IMR-90 (cell line): ENCODE results near the gene ONECUT2. TPM values are rescaled to one million over a fixed set of nuclear protein-coding genes. Genes with fewer than 3 reads are reported as not detected.

ENCODE experiments used
- ATAC-seq: fragments of 200-7000 bp; cut with Tn5 transposase; 2 replicates; pipeline ENCODE4 v1.9.1; 2020; ENCODE audit warnings: low read depth, mild to moderate bottlenecking, moderate library complexity
- BruUV-seq: library from RNA; stranded (reverse); fragments of 400-500 nt; replicated peaks from 2 replicates; lab custom pipeline; 2021; lab: Mats Ljungman, UMichigan
- CTCF ChIA-PET: fragments of 300-600 bp; formaldehyde crosslinking; extraction: SDS; loops from one replicate; lab custom pipeline; 2021; ENCODE audit warnings: antibody characterized with exemption; lab: Yijun Ruan, JAX
- POLR2A ChIA-PET: fragments of 300-600 bp; sonication (Branson Sonifier 250); formaldehyde crosslinking; loops from one replicate; lab custom pipeline; 2022; ENCODE audit warnings: antibody characterized with exemption; ENCODE audit not compliant: unreplicated experiment; lab: Charles Lee
- DNase-seq: peaks from one replicate; pipeline ENCODE4 v3.0.0; 2013
- H2AFZ ChIP-seq: replicated peaks from 2 replicates; pipeline ENCODE3; 2013; ENCODE audit warnings: low read length, mild to moderate bottlenecking; ENCODE audit not compliant: poor library complexity
- H2AK5ac ChIP-seq: 2 replicates; pipeline ENCODE4 v1.6.1; 2013; ENCODE audit warnings: low read depth, low read length, inconsistent platforms
- H2AK9ac ChIP-seq: replicated peaks from 2 replicates; pipeline ENCODE3; 2013; ENCODE audit warnings: mild to moderate bottlenecking, low read depth, low read length, moderate library complexity; ENCODE audit not compliant: poor library complexity
- H2BK120ac ChIP-seq: 2 replicates; pipeline ENCODE4 v1.6.1; 2013; ENCODE audit warnings: low read depth, low read length, inconsistent platforms
- H2BK15ac ChIP-seq: 3 replicates; pipeline ENCODE4 v1.6.1; 2013; ENCODE audit warnings: low read depth, low read length, inconsistent platforms
- H2BK20ac ChIP-seq: 2 replicates; pipeline ENCODE4 v1.6.1; 2013; ENCODE audit warnings: low read depth, mild to moderate bottlenecking, inconsistent platforms, low read length, moderate library complexity
- H2BK5ac ChIP-seq: 2 replicates; pipeline ENCODE4 v1.6.1; 2013; ENCODE audit warnings: mild to moderate bottlenecking, low read depth, low read length, inconsistent platforms; ENCODE audit not compliant: poor library complexity, severe bottlenecking
- H3K14ac ChIP-seq: replicated peaks from 2 replicates; pipeline ENCODE4 v1.6.1; 2013; ENCODE audit warnings: low read depth, low read length, inconsistent platforms
- H3K18ac ChIP-seq: 2 replicates; pipeline ENCODE4 v1.6.1; 2013; ENCODE audit warnings: low read depth, low read length, control low read depth
- H3K23ac ChIP-seq: 2 replicates; pipeline ENCODE4 v1.6.1; 2013; ENCODE audit warnings: low read depth, low read length, inconsistent platforms
- H3K27ac ChIP-seq: 2 replicates; pipeline ENCODE4 v1.5.1; 2013; ENCODE audit warnings: mild to moderate bottlenecking, control low read depth, low read length; ENCODE audit not compliant: insufficient read depth
- H3K27me3 ChIP-seq: 2 replicates; pipeline ENCODE4 v1.6.1; 2013; ENCODE audit warnings: low read length; ENCODE audit not compliant: control insufficient read depth, insufficient read depth
- H3K36me3 ChIP-seq: 2 replicates; pipeline ENCODE4 v1.6.1; 2013; ENCODE audit warnings: low read length, mixed read lengths; ENCODE audit not compliant: control insufficient read depth, insufficient read depth
- H3K4ac ChIP-seq: 2 replicates; pipeline ENCODE4 v1.6.1; 2013; ENCODE audit warnings: low read depth, low read length, inconsistent platforms
- H3K4me1 ChIP-seq: 2 replicates; pipeline ENCODE4 v1.6.1; 2013; ENCODE audit warnings: low read length, mixed read lengths; ENCODE audit not compliant: control insufficient read depth, insufficient read depth
- H3K4me2 ChIP-seq: 2 replicates; pipeline ENCODE4 v1.6.1; 2013; ENCODE audit warnings: low read depth, mild to moderate bottlenecking, control low read depth, low read length, moderate library complexity
- H3K4me3 ChIP-seq: 2 replicates; pipeline ENCODE4 v1.5.1; 2013; ENCODE audit warnings: low read depth, mild to moderate bottlenecking, control low read depth, low read length, moderate library complexity; ENCODE audit not compliant: insufficient read depth
- H3K56ac ChIP-seq: 2 replicates; pipeline ENCODE4 v1.6.1; 2013; ENCODE audit warnings: low read length, inconsistent platforms; ENCODE audit not compliant: insufficient read depth; ENCODE audit errors: extremely low read depth
- H3K79me1 ChIP-seq, 2 experiments: 2 replicates each; pipeline ENCODE4 v1.6.1; 2013; ENCODE audit warnings: low read length in 2 of 2, inconsistent platforms in 1 of 2, low read depth in 1 of 2
- H3K9ac ChIP-seq: 2 replicates; pipeline ENCODE4 v1.6.1; 2013; ENCODE audit warnings: low read depth, low read length, control low read depth
- H3K9me1 ChIP-seq: 2 replicates; pipeline ENCODE4 v1.6.1; 2013; ENCODE audit warnings: low read length, inconsistent platforms; ENCODE audit not compliant: insufficient read depth
- H3K9me3 ChIP-seq: 2 replicates; pipeline ENCODE4 v1.6.1; 2013; ENCODE audit warnings: low read length; ENCODE audit not compliant: control insufficient read depth, insufficient read depth
- H4K20me1 ChIP-seq: 2 replicates; pipeline ENCODE4 v1.6.1; 2013; ENCODE audit warnings: low read length, inconsistent platforms; ENCODE audit not compliant: insufficient read depth
- H4K5ac ChIP-seq: 2 replicates; pipeline ENCODE4 v1.6.1; 2013; ENCODE audit warnings: mild to moderate bottlenecking, low read depth, low read length, control low read depth
- H4K8ac ChIP-seq, 2 experiments: 2 replicates each; pipeline ENCODE4 v1.6.1; 2013; ENCODE audit warnings: low read depth in 2 of 2, low read length in 2 of 2, control low read depth in 1 of 2, inconsistent platforms in 1 of 2
- H4K91ac ChIP-seq: 2 replicates; pipeline ENCODE4 v1.6.1; 2013; ENCODE audit warnings: low read depth, low read length, inconsistent platforms; ENCODE audit not compliant: insufficient read depth
- BHLHE40 ChIP-seq: fragments of 150-350 bp; IDR thresholded peaks from 2 replicates; pipeline ENCODE4 v1.6.1; 2016; ENCODE audit warnings: mild to moderate bottlenecking, low read depth, low read length
- CEBPB ChIP-seq: IDR thresholded peaks from 2 replicates; pipeline ENCODE4 v1.6.1; 2012; ENCODE audit warnings: low read depth, low read length, improper control_type of control experiment
- CHD1 ChIP-seq: IDR thresholded peaks from 2 replicates; pipeline ENCODE4 v1.6.1; 2012; ENCODE audit warnings: low read depth, low read length, improper control_type of control experiment
- ELK1 ChIP-seq: fragments of 150-350 bp; IDR thresholded peaks from 2 replicates; pipeline ENCODE4 v1.6.1; 2016; ENCODE audit warnings: low read depth, mild to moderate bottlenecking, low read length, moderate library complexity, borderline replicate concordance
- FOS ChIP-seq: fragments of 150-350 bp; IDR thresholded peaks from 2 replicates; pipeline ENCODE4 v1.6.1; 2016; ENCODE audit warnings: low read depth, low read length
- MAZ ChIP-seq: IDR thresholded peaks from 2 replicates; pipeline ENCODE4 v1.6.1; 2012; ENCODE audit warnings: low read depth, mild to moderate bottlenecking, low read length, improper control_type of control experiment, moderate library complexity, borderline replicate concordance
- USF2 ChIP-seq: fragments of 150-350 bp; IDR thresholded peaks from 2 replicates; pipeline ENCODE4 v1.6.1; 2017; ENCODE audit warnings: mild to moderate bottlenecking, antibody characterized with exemption, low read length, low read depth
- WGBS, 2 experiments: methylation state at CpG; one replicate each; pipeline versions ENCODE4 v1.1.5 to v1.1.7; 2013; ENCODE audit warnings: missing lambda C conversion rate in 2 of 2; ENCODE audit not compliant: insufficient read length in 1 of 2; ENCODE audit errors: extremely low coverage in 2 of 2; 5-methylcytosine and 5-hydroxymethylcytosine counted together
- dilution Hi-C: fragments of 300-500 bp; cut with HindIII; formaldehyde crosslinking; loops from one replicate; pipeline ENCODE4 v1.14.3; 2018; ENCODE audit warnings: low sequenced_read_pairs; ENCODE audit not compliant: unreplicated experiment
- in situ Hi-C: fragments of 300-500 bp; cut with MboI; formaldehyde crosslinking; loops from 3 replicates; pipeline ENCODE4 v1.14.3; 2019; ENCODE audit warnings: low sequenced_read_pairs, inconsistent platforms, mixed read lengths
- intact Hi-C: fragments of 100-400 bp; cut with micrococcal nuclease; formaldehyde crosslinking; loops from 2 replicates; pipeline ENCODE4 v1.10.0; 2022
- polyA plus RNA-seq, 3 experiments: library from polyadenylated mRNA; depleted of rRNA; stranded (reverse); fragments of >200 nt; gene quantifications; 2 replicates each; pipeline ENCODE4 v1.2.3, GENCODE V29; 2012; ENCODE audit warnings: low replicate concordance in 1 of 3
- total RNA-seq: library from RNA; depleted of rRNA; stranded (reverse); fragments of >200 nt; gene quantifications from 2 replicates; pipeline ENCODE4 v1.2.3, GENCODE V29; 2012

ONECUT2 gene
- total and polyA plus RNA-seq, 2 of the 4 experiments (the other 2 are of a cell fraction), result under 0.01 to 0.02 TPM

GRCh38 chr18:57433482-57433881, 1.7 kb upstream of the ONECUT2 start:
- in situ Hi-C loops, result no loop called here
- dilution Hi-C loops, result no loop called here

More at GRCh38 chr18:57433482-57433881, 1.7 kb upstream of the ONECUT2 start:
- H3K56ac ChIP-seq, result no peak overlapping the region
- H2AK5ac ChIP-seq, result no peak overlapping the region
- H3K9me1 ChIP-seq, result no peaks in the 10 kb centered on the region
- no peak overlapping the region for H2BK120ac ChIP-seq
- no peak for ATAC-seq
- H2BK20ac ChIP-seq, result no peak overlapping the region
- no peak overlapping the region for H3K9ac ChIP-seq
- DNase-seq, result no peak
- H4K20me1 ChIP-seq, result no peaks in the 10 kb centered on the region; the same call in 1 of the 2 replicates
- no peak overlapping the region for H2BK15ac ChIP-seq
- H3K36me3 ChIP-seq, result no peaks in the 10 kb centered on the region
- no peak overlapping the region for H3K18ac ChIP-seq
- H4K5ac ChIP-seq, result no peak overlapping the region
- peaks cover 7% of the 10 kb centered on the region for H3K9me3 ChIP-seq
- intact Hi-C loops, result no loop called here
- no peak overlapping the region for H4K91ac ChIP-seq
- no peaks in the 10 kb centered on the region for H3K4me1 ChIP-seq
- H2BK5ac ChIP-seq, result no peak overlapping the region
- 10% methylated on average over 1 of the region's 6 CpGs; no CpG with 5 or more reads in 1 of the 2 experiments for WGBS, 2 experiments
- BruUV-seq, result no TSS peak
- ChIA-PET CTCF (no interaction called here), POLR2A (no interaction called here)
- no peak overlapping the region for H3K27ac ChIP-seq
- H4K8ac ChIP-seq, result no peak overlapping the region
- H3K79me1 ChIP-seq, result no peaks in the 10 kb centered on the region
- H3K4me3 ChIP-seq, result no peak overlapping the region
- H3K4ac ChIP-seq, result no peak overlapping the region
- H3K14ac ChIP-seq, result no peak overlapping the region
- TF ChIP-seq FOS (no peak), CHD1 (no peak), MAZ (no peak), CEBPB (no peak), USF2 (no peak), BHLHE40 (no peak), ELK1 (no peak)
- no peak overlapping the region for H2AK9ac ChIP-seq
- H2AFZ ChIP-seq, result no peak overlapping the region
- peaks cover 85% of the 10 kb centered on the region for H3K27me3 ChIP-seq
- H3K4me2 ChIP-seq, result no peak overlapping the region
- H3K23ac ChIP-seq, result no peak overlapping the region
